Measurements from ENCODE around the gene LITAFD.
"Not testable (repeated sequence)": the region's sequence is repeated elsewhere in the genome, so short reads cannot be mapped to it uniquely, and the experiment has no call there.

LITAFD gene

GRCh38 chr16:8908810-8909468, 26.8 kb downstream of the LITAFD start:
- no peak for DNase-seq (ENCODE audit: low read depth)
- H3K4me3 ChIP-seq (ENCODE audit: low read depth, low read length): no peak overlapping the region
- no peak for TF ChIP-seq CTCF (conservative IDR thresholded peaks at IDR 0.05; ENCODE audit: low read depth, low read length)

GRCh38 chr16:8910811-8911210, 28.7 kb downstream of the LITAFD start:
- DNase-seq (ENCODE audit: low read depth): no peak
- no peak for TF ChIP-seq CTCF (conservative IDR thresholded peaks at IDR 0.05; ENCODE audit: low read depth, low read length)
- no peak overlapping the region for H3K4me3 ChIP-seq (ENCODE audit: low read depth, low read length)

GRCh38 chr16:8912793-8913192, 30.6 kb downstream of the LITAFD start:
- DNase-seq (ENCODE audit: low read depth): no peak
- no peak for TF ChIP-seq CTCF (conservative IDR thresholded peaks at IDR 0.05; ENCODE audit: low read depth, low read length)
- no peak overlapping the region for H3K4me3 ChIP-seq (ENCODE audit: low read depth, low read length)

- TF ChIP-seq CTCF (conservative IDR thresholded peaks at IDR 0.05; ENCODE audit: low read depth, low read length): no peak
- DNase-seq (ENCODE audit: low read depth): no peak
- H3K4me3 ChIP-seq (ENCODE audit: low read depth, low read length): no peak overlapping the region
Measured at GRCh38 chr16:8914098-8914497, 31.9 kb downstream of the LITAFD start.

- no peak for TF ChIP-seq CTCF (conservative IDR thresholded peaks at IDR 0.05; ENCODE audit: low read depth, low read length)
- H3K4me3 ChIP-seq (ENCODE audit: low read depth, low read length): no peak overlapping the region
- no peak for DNase-seq (ENCODE audit: low read depth)
Measured at GRCh38 chr16:8915722-8916301, 33.7 kb downstream of the LITAFD start.

- H3K4me3 ChIP-seq (ENCODE audit: low read depth, low read length): no peak overlapping the region
- no peak for TF ChIP-seq CTCF (conservative IDR thresholded peaks at IDR 0.05; ENCODE audit: low read depth, low read length)
- no peak for DNase-seq (ENCODE audit: low read depth)
Measured at GRCh38 chr16:8916541-8917225, 34.5 kb downstream of the LITAFD start.

- DNase-seq (ENCODE audit: low read depth); H3K4me3 ChIP-seq (ENCODE audit: low read depth, low read length): not testable (repeated sequence)
Measured at GRCh38 chr16:8917336-8917735, 35.2 kb downstream of the LITAFD start.

All from choroid plexus epithelial cell (primary cell).